ENCODE measurements around the gene LATS2.

Gene LATS2

GRCh38 chr13:21071015-21071414 lies 9.6 kb upstream of the LATS2 start (continued):
- no peak for TF ChIP-seq ZNF211 (tag by site-specific recombination; IDR thresholded peaks at IDR 0.05; ENCODE audit: low read depth)
- no peak for TF ChIP-seq PRDM6 (tag by site-specific recombination; IDR thresholded peaks at IDR 0.05)
- TF ChIP-seq ZNF558 (tag by site-specific recombination; IDR thresholded peaks at IDR 0.05) = no peak
- no peak for TF ChIP-seq KLF8 (tag by site-specific recombination; IDR thresholded peaks at IDR 0.05)
- no peak for TF ChIP-seq REST (tag by site-specific recombination; IDR thresholded peaks at IDR 0.05)
- TF ChIP-seq ZNF521 (tag by site-specific recombination; IDR thresholded peaks at IDR 0.05) = no peak

- Histone ChIP-seq H3K27ac (ENCODE audit: extremely low read depth, low read depth, low read length) (no peak overlapping the region), H3K4me3 (ENCODE audit: low read depth, low read length) (no peak overlapping the region), H3K4me1 (ENCODE audit: control insufficient read depth, insufficient read depth, low read length) (no peaks in the 10 kb centered on the region), H3K9me3 (ENCODE audit: control insufficient read depth, insufficient read depth, low read depth, low read length) (no peaks in the 10 kb centered on the region), H3K36me3 (ENCODE audit: control insufficient read depth in 2 of 2, insufficient read depth in 1 of 2, low read length in 2 of 2) (no peaks in the 10 kb centered on the region)
- CTCF ChIA-PET = no interaction called here
- POLR2A ChIA-PET = interaction anchor here (0.6 to 1.2 kb wide), 2 partner anchors 107 to 134 kb away, joined by 3 read pairs; partner anchors contain the start of genes MRPL57 and SKA3
- peak; percentile 50; the same call in 1 of the 2 replicates for TF ChIP-seq ZNF266 (tag by site-specific recombination; IDR thresholded peaks at IDR 0.05; ENCODE audit: low read depth)
- 0 out of 2 replicates have a peak, but pooled peaks have one; percentile 25 for TF ChIP-seq ZNF366 (tag by site-specific recombination; conservative IDR thresholded peaks at IDR 0.05)
- TF ChIP-seq ZEB2 (tag by site-specific recombination; IDR thresholded peaks at IDR 0.05) = 0 out of 2 replicates have a peak, but pooled peaks have one; percentile 21
- no peak for TF ChIP-seq GLI4 (tag by site-specific recombination; IDR thresholded peaks at IDR 0.05)
- TF ChIP-seq ZNF629 (tag by site-specific recombination; IDR thresholded peaks at IDR 0.05) = 0 out of 2 replicates have a peak, but pooled peaks have one; percentile 37
- TF ChIP-seq SP7 (tag by site-specific recombination; IDR thresholded peaks at IDR 0.05) = 0 out of 2 replicates have a peak, but pooled peaks have one; percentile 20
- TF ChIP-seq PRDM6 (tag by site-specific recombination; IDR thresholded peaks at IDR 0.05) = peak; percentile 72
- no peak for TF ChIP-seq FEZF1 (tag by site-specific recombination; IDR thresholded peaks at IDR 0.05)
These were observed 8.2 kb upstream of the LATS2 start for GRCh38 chr13:21069561-21070004.

- ChIA-PET CTCF (interaction anchor here (0.7 kb wide), 1 partner anchor 154 kb away, joined by 9 read pairs; no protein-coding TSS in a partner anchor), POLR2A (no interaction called here)
- peak; percentile 46 for TF ChIP-seq GLIS1 (tag by site-specific recombination; IDR thresholded peaks at IDR 0.05)
- TF ChIP-seq FEZF1 (tag by site-specific recombination; IDR thresholded peaks at IDR 0.05) = peak; percentile 27; the same call in 1 of the 2 replicates
- TF ChIP-seq ZNF580 (tag by site-specific recombination; IDR thresholded peaks at IDR 0.05) = peak; percentile 10; the same call in 1 of the 2 replicates
- TF ChIP-seq ZNF692 (tag by site-specific recombination; IDR thresholded peaks at IDR 0.05) = no peak
- TF ChIP-seq ZNF16 (tag by site-specific recombination; IDR thresholded peaks at IDR 0.05; ENCODE audit: low read depth) = no peak
- peak; percentile 69 for TF ChIP-seq SP7 (tag by site-specific recombination; IDR thresholded peaks at IDR 0.05)
These were observed 6.5 kb upstream of the LATS2 start for GRCh38 chr13:21067848-21068247.

More at GRCh38 chr13:21067848-21068247, 6.5 kb upstream of the LATS2 start:
- no peaks in the 10 kb centered on the region for H3K9me3 ChIP-seq (ENCODE audit: control insufficient read depth, insufficient read depth, low read depth, low read length)
- no peaks in the 10 kb centered on the region for H3K4me1 ChIP-seq (ENCODE audit: control insufficient read depth, insufficient read depth, low read length)
- no peaks in the 10 kb centered on the region for H3K36me3 ChIP-seq (ENCODE audit: control insufficient read depth in 2 of 2, insufficient read depth in 1 of 2, low read length in 2 of 2)
- H3K4me3 ChIP-seq (ENCODE audit: low read depth, low read length) = no peak overlapping the region
- no peak overlapping the region for H3K27ac ChIP-seq (ENCODE audit: extremely low read depth, low read depth, low read length)

Data from HEK293 (cell line).